SK-N-SH (cell line): ENCODE measurements around the gene MUC20. TPM values are rescaled to one million over a fixed set of nuclear protein-coding genes. Genes with fewer than 3 reads are reported as not detected.

Experiments used
- CTCF ChIA-PET: fragments of 300-600, 350-600 bp; formaldehyde crosslinking; extraction: SDS; loops from one replicate; lab custom pipeline; 2021; lab: Yijun Ruan, JAX
- POLR2A ChIA-PET: fragments of 350-600 bp; sonication (Branson Sonifier 250); formaldehyde crosslinking; extraction: SDS; loops from one replicate; lab custom pipeline; 2020; ENCODE audit warnings: antibody characterized with exemption, inconsistent platforms; lab: Yijun Ruan, JAX
- DNase-seq: peaks from one replicate; pipeline ENCODE4 v3.0.0; 2012
- H2AFZ ChIP-seq: fragments of 200-600 bp; sonication (generic); 2 replicates; pipeline ENCODE4 v1.8.1; 2016; ENCODE audit warnings: antibody characterized with exemption, mild to moderate bottlenecking, low read depth
- H3F3A ChIP-seq: fragments of 200-600 bp; sonication (generic); replicated peaks from 2 replicates; pipeline ENCODE3; 2016; ENCODE audit warnings: antibody characterized with exemption, mild to moderate bottlenecking; ENCODE audit not compliant: insufficient read depth
- H3K27ac ChIP-seq, 2 experiments: fragments of 200-500 bp in 1 of 2; fragments of 200-600 bp in 1 of 2; sonication (Bioruptor generic) in 1 of 2; sonication (generic), shearing (Covaris generic) in 1 of 2; 2 replicates each; pipeline versions ENCODE4 v1.5.1 to v1.6.1; 2014 to 2016; ENCODE audit warnings: low read depth in 2 of 2, inconsistent platforms in 1 of 2, low read length in 1 of 2, mild to moderate bottlenecking in 1 of 2, mixed read lengths in 1 of 2
- H3K27me3 ChIP-seq: fragments of 200-600 bp; sonication (generic), shearing (Covaris generic); 2 replicates; pipeline ENCODE4 v1.6.1; 2016; ENCODE audit warnings: mixed run types; ENCODE audit not compliant: insufficient read depth
- H3K36me3 ChIP-seq, 2 experiments: fragments of 200-500 bp in 1 of 2; fragments of 200-600 bp in 1 of 2; sonication (Bioruptor generic) in 1 of 2; sonication (generic) in 1 of 2; replicated peaks in 1 of 2; 2 replicates each; pipeline versions ENCODE3 to v1.5.1; 2014 to 2016; ENCODE audit warnings: low read length in 1 of 2, mild to moderate bottlenecking in 1 of 2; ENCODE audit not compliant: insufficient read depth in 2 of 2, control insufficient read depth in 1 of 2
- H3K4me1 ChIP-seq, 2 experiments: fragments of 200-500 bp in 1 of 2; fragments of 200-600 bp in 1 of 2; sonication (Bioruptor generic) in 1 of 2; sonication (generic), shearing (Covaris generic) in 1 of 2; 2 replicates each; pipeline versions ENCODE4 v1.5.1 to v1.6.1; 2014 to 2016; ENCODE audit warnings: low read depth in 1 of 2, low read length in 1 of 2, mixed run types in 1 of 2; ENCODE audit not compliant: insufficient read depth in 2 of 2, control insufficient read depth in 1 of 2
- H3K4me2 ChIP-seq: fragments of 200-600 bp; sonication (generic), shearing (Covaris generic); 2 replicates; pipeline ENCODE4 v1.6.1; 2017; ENCODE audit warnings: mixed run types
- H3K4me3 ChIP-seq, 2 experiments: fragments of 200-500 bp in 1 of 2; fragments of 200-600 bp in 1 of 2; sonication (Bioruptor generic) in 1 of 2; sonication (generic), shearing (Covaris generic) in 1 of 2; 2 replicates each; pipeline versions ENCODE4 v1.5.1 to v1.8.1; 2014 to 2016; ENCODE audit warnings: low read depth in 2 of 2, inconsistent platforms in 1 of 2, low read length in 1 of 2, mild to moderate bottlenecking in 1 of 2, mixed read lengths in 1 of 2, moderate library complexity in 1 of 2
- H3K79me2 ChIP-seq: fragments of 200-600 bp; sonication (generic); 2 replicates; pipeline ENCODE4 v1.8.1; 2017; ENCODE audit warnings: mild to moderate bottlenecking; ENCODE audit not compliant: insufficient read depth
- H3K9ac ChIP-seq: fragments of 200-600 bp; sonication (generic); 2 replicates; pipeline ENCODE4 v1.6.1; 2017; ENCODE audit warnings: mixed run types
- H3K9me2 ChIP-seq: fragments of 200-600 bp; sonication (generic); 2 replicates; pipeline ENCODE4 v1.6.1; 2017; ENCODE audit warnings: mixed run types
- H3K9me3 ChIP-seq: fragments of 200-600 bp; sonication (generic); 2 replicates; pipeline ENCODE4 v1.6.1; 2017; ENCODE audit warnings: mixed run types, mild to moderate bottlenecking, moderate library complexity
- H4K20me1 ChIP-seq: fragments of 200-600 bp; sonication (generic); 2 replicates; pipeline ENCODE4 v1.6.1; 2017; ENCODE audit warnings: mild to moderate bottlenecking, mixed run types; ENCODE audit not compliant: insufficient read depth
- CHD2 ChIP-seq: fragments of 150-350 bp; IDR thresholded peaks from 2 replicates; pipeline ENCODE4 v1.6.1; 2018; ENCODE audit warnings: low read length; ENCODE audit not compliant: partially characterized antibody
- ELF1 ChIP-seq: IDR thresholded peaks from 2 replicates; pipeline ENCODE4 v1.4.0; 2012
- EP300 ChIP-seq, 2 experiments: IDR thresholded peaks; 2 replicates each; pipeline versions ENCODE4 v1.4.0 to v1.6.1; 2012; ENCODE audit warnings: borderline replicate concordance in 1 of 2, low read depth in 1 of 2, low read length in 1 of 2
- EZH2phosphoT487 ChIP-seq: fragments of 200-600 bp; sonication (generic); IDR thresholded peaks from 2 replicates; pipeline ENCODE4 v1.6.1; 2017; ENCODE audit warnings: low read depth, mixed run types, mild to moderate bottlenecking, antibody characterized with exemption, moderate library complexity, borderline replicate concordance
- FOSL2 ChIP-seq: IDR thresholded peaks from 2 replicates; pipeline ENCODE4 v1.4.0; 2012; ENCODE audit warnings: low read depth, mild to moderate bottlenecking, moderate library complexity, borderline replicate concordance
- FOXM1 ChIP-seq: IDR thresholded peaks from 2 replicates; pipeline ENCODE4 v1.4.0; 2012; ENCODE audit warnings: low read depth, mild to moderate bottlenecking
- GATA2 ChIP-seq: sonication (generic); formaldehyde crosslinking; IDR thresholded peaks from 2 replicates; pipeline ENCODE4 v1.5.0; 2020; ENCODE audit warnings: mild to moderate bottlenecking, missing genetic modification reagents
- NFIC ChIP-seq: IDR thresholded peaks from 2 replicates; pipeline ENCODE4 v1.4.0; 2012; ENCODE audit warnings: borderline replicate concordance
- NRF1 ChIP-seq: IDR thresholded peaks from 2 replicates; pipeline ENCODE4 v1.6.1; 2012; ENCODE audit warnings: low read depth, mild to moderate bottlenecking, low read length
- PBX3 ChIP-seq: IDR thresholded peaks from 2 replicates; pipeline ENCODE4; 2012
- RCOR1 ChIP-seq: fragments of 150-350 bp; IDR thresholded peaks from 2 replicates; pipeline ENCODE4 v1.6.1; 2017; ENCODE audit warnings: antibody characterized with exemption, low read length
- RXRA ChIP-seq: IDR thresholded peaks from 2 replicates; pipeline ENCODE4 v1.4.0; 2012; ENCODE audit warnings: low read depth, mild to moderate bottlenecking, borderline replicate concordance
- SMC3 ChIP-seq: IDR thresholded peaks from 2 replicates; pipeline ENCODE4 v1.6.1; 2012; ENCODE audit warnings: low read depth, low read length, improper control_type of control experiment
- TCF12 ChIP-seq: IDR thresholded peaks from 2 replicates; pipeline ENCODE4 v1.4.0; 2012
- whole genome bisulfite sequencing: methylation state at CpG from one replicate; pipeline ENCODE4 v1.1.6; 2017; ENCODE audit warnings: low lambda C conversion rate; 5-methylcytosine and 5-hydroxymethylcytosine counted together
- polyA plus RNA-seq, 3 experiments: library from polyadenylated mRNA; depleted of rRNA; stranded (reverse); fragments of >200 nt; gene quantifications; 2 replicates each; pipeline ENCODE4 v1.2.3, GENCODE V29; 2012
- TF ChIP-seq, protein P1 (sequence below): fragments of 200-600 bp; sonication (generic); IDR thresholded peaks from 2 replicates; pipeline ENCODE4 v1.6.1; 2017; ENCODE audit warnings: antibody characterized with exemption, mild to moderate bottlenecking, moderate library complexity
- TF ChIP-seq, protein P2 (sequence below): fragments of 150-350 bp; IDR thresholded peaks from 2 replicates; pipeline ENCODE4 v1.6.1; 2017; ENCODE audit warnings: antibody characterized with exemption, low read length, low read depth, borderline replicate concordance
- TF ChIP-seq, protein P3 (sequence below): IDR thresholded peaks from 2 replicates; pipeline ENCODE4 v1.4.0; 2012; ENCODE audit warnings: low read depth, borderline replicate concordance
- TF ChIP-seq, protein P4 (sequence below): IDR thresholded peaks from 2 replicates; pipeline ENCODE4 v1.6.1; 2012; ENCODE audit warnings: mild to moderate bottlenecking, low read depth, low read length, moderate library complexity
- TF ChIP-seq, protein P5 (sequence below): IDR thresholded peaks from 2 replicates; pipeline ENCODE4 v1.4.0; 2012; ENCODE audit warnings: low read depth, borderline replicate concordance

Gene MUC20
- polyA plus RNA-seq, 1 of the 3 experiments (the other 2 are of a cell fraction) = 0.31 TPM

- TF ChIP-seq, protein P1, sequence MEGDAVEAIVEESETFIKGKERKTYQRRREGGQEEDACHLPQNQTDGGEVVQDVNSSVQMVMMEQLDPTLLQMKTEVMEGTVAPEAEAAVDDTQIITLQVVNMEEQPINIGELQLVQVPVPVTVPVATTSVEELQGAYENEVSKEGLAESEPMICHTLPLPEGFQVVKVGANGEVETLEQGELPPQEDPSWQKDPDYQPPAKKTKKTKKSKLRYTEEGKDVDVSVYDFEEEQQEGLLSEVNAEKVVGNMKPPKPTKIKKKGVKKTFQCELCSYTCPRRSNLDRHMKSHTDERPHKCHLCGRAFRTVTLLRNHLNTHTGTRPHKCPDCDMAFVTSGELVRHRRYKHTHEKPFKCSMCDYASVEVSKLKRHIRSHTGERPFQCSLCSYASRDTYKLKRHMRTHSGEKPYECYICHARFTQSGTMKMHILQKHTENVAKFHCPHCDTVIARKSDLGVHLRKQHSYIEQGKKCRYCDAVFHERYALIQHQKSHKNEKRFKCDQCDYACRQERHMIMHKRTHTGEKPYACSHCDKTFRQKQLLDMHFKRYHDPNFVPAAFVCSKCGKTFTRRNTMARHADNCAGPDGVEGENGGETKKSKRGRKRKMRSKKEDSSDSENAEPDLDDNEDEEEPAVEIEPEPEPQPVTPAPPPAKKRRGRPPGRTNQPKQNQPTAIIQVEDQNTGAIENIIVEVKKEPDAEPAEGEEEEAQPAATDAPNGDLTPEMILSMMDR = no peak
- no peak for TF ChIP-seq NRF1
- no peak for TF ChIP-seq PBX3
- TF ChIP-seq RCOR1 = no peak
- no peak for TF ChIP-seq RXRA
- TF ChIP-seq GATA2 = no peak
- no peak for TF ChIP-seq EP300 (IDR thresholded peaks at IDR 0.05; ENCODE audit: borderline replicate concordance in 1 of 2, low read depth in 1 of 2, low read length in 1 of 2)
- no peak for TF ChIP-seq EZH2phosphoT487
- TF ChIP-seq, protein P2, sequence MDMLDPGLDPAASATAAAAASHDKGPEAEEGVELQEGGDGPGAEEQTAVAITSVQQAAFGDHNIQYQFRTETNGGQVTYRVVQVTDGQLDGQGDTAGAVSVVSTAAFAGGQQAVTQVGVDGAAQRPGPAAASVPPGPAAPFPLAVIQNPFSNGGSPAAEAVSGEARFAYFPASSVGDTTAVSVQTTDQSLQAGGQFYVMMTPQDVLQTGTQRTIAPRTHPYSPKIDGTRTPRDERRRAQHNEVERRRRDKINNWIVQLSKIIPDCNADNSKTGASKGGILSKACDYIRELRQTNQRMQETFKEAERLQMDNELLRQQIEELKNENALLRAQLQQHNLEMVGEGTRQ = no peak
- TF ChIP-seq, protein P3, sequence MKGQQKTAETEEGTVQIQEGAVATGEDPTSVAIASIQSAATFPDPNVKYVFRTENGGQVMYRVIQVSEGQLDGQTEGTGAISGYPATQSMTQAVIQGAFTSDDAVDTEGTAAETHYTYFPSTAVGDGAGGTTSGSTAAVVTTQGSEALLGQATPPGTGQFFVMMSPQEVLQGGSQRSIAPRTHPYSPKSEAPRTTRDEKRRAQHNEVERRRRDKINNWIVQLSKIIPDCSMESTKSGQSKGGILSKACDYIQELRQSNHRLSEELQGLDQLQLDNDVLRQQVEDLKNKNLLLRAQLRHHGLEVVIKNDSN = no peak
- no peak for TF ChIP-seq NFIC
- TF ChIP-seq SMC3 = no peak
- TF ChIP-seq TCF12 = no peak
- TF ChIP-seq, all 33 proteins: peak for 0
Observed at GRCh38 chr3:195754141-195754540, 33.4 kb downstream of the MUC20 start (continued).

GRCh38 chr3:195754906-195755305 is 34.1 kb downstream of the MUC20 start:
- ChIA-PET POLR2A (no interaction called here), CTCF (interaction anchor here (0.7 kb wide), 1 partner anchor 18 kb away, joined by 3 read pairs; no protein-coding TSS in a partner anchor)
- Histone ChIP-seq H3K4me3 (no peak overlapping the region), H3K27ac (no peak overlapping the region), H3K36me3 (no peaks in the 10 kb centered on the region), H3K4me2 (no peak overlapping the region), H3F3A (no peaks in the 10 kb centered on the region), H3K79me2 (no peaks in the 10 kb centered on the region), H3K9ac (no peak overlapping the region), H2AFZ (no peak overlapping the region), H3K4me1 (peaks cover 0 to 13% of the 10 kb centered on the region in 2 experiments; a peak in 1 of 4 replicates), H4K20me1 (no peaks in the 10 kb centered on the region), H3K9me2 (no peaks in the 10 kb centered on the region), H3K9me3 (no peaks in the 10 kb centered on the region), H3K27me3 (peaks cover 25% of the 10 kb centered on the region; the same call in 1 of the 2 replicates)
- WGBS = 77% methylated on average over 7 of the region's 7 CpGs
- DNase-seq = no peak
- TF ChIP-seq, protein P4, sequence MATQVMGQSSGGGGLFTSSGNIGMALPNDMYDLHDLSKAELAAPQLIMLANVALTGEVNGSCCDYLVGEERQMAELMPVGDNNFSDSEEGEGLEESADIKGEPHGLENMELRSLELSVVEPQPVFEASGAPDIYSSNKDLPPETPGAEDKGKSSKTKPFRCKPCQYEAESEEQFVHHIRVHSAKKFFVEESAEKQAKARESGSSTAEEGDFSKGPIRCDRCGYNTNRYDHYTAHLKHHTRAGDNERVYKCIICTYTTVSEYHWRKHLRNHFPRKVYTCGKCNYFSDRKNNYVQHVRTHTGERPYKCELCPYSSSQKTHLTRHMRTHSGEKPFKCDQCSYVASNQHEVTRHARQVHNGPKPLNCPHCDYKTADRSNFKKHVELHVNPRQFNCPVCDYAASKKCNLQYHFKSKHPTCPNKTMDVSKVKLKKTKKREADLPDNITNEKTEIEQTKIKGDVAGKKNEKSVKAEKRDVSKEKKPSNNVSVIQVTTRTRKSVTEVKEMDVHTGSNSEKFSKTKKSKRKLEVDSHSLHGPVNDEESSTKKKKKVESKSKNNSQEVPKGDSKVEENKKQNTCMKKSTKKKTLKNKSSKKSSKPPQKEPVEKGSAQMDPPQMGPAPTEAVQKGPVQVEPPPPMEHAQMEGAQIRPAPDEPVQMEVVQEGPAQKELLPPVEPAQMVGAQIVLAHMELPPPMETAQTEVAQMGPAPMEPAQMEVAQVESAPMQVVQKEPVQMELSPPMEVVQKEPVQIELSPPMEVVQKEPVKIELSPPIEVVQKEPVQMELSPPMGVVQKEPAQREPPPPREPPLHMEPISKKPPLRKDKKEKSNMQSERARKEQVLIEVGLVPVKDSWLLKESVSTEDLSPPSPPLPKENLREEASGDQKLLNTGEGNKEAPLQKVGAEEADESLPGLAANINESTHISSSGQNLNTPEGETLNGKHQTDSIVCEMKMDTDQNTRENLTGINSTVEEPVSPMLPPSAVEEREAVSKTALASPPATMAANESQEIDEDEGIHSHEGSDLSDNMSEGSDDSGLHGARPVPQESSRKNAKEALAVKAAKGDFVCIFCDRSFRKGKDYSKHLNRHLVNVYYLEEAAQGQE = no peak
- no peak for TF ChIP-seq EZH2phosphoT487
- no peak for TF ChIP-seq FOXM1
- no peak for TF ChIP-seq ELF1
- TF ChIP-seq CHD2 = no peak
- no peak for TF ChIP-seq PBX3
- no peak for TF ChIP-seq NRF1
- TF ChIP-seq, protein P5, sequence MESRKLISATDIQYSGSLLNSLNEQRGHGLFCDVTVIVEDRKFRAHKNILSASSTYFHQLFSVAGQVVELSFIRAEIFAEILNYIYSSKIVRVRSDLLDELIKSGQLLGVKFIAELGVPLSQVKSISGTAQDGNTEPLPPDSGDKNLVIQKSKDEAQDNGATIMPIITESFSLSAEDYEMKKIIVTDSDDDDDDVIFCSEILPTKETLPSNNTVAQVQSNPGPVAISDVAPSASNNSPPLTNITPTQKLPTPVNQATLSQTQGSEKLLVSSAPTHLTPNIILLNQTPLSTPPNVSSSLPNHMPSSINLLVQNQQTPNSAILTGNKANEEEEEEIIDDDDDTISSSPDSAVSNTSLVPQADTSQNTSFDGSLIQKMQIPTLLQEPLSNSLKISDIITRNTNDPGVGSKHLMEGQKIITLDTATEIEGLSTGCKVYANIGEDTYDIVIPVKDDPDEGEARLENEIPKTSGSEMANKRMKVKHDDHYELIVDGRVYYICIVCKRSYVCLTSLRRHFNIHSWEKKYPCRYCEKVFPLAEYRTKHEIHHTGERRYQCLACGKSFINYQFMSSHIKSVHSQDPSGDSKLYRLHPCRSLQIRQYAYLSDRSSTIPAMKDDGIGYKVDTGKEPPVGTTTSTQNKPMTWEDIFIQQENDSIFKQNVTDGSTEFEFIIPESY = no peak
- TF ChIP-seq SMC3 = no peak
- TF ChIP-seq FOSL2 = no peak
